HepG2 (cell line): Measurements from ENCODE around the gene MARCHF9. TPM values are rescaled to one million over a fixed set of nuclear protein-coding genes. Genes with fewer than 3 reads are reported as not detected.
A peak's percentile ranks its signal among the peaks of the same experiment; 100 is the strongest.

Experiments used
- ATAC-seq: fragments of 200-7000 bp; cut with Tn5 transposase; 3 replicates; pipeline ENCODE4 v1.9.1; 2020; ENCODE audit warnings: mild to moderate bottlenecking, moderate library complexity
- BruUV-seq: library from RNA; stranded (reverse); fragments of 400-500 nt; replicated peaks from 2 replicates; lab custom pipeline; 2021; lab: Mats Ljungman, UMichigan
- CTCF ChIA-PET: fragments of 300-600 bp; formaldehyde crosslinking; extraction: SDS; loops from one replicate; lab custom pipeline; 2021; ENCODE audit warnings: low total read pairs, inconsistent platforms, low intra/inter-chr PET ratio; lab: Yijun Ruan, JAX
- POLR2A ChIA-PET: fragments of 350-600 bp; sonication (Branson Sonifier 250); formaldehyde crosslinking; loops from one replicate; lab custom pipeline; 2020; ENCODE audit warnings: antibody characterized with exemption, inconsistent platforms; lab: Yijun Ruan, JAX
- DNase-seq: peaks from one replicate; pipeline ENCODE4 v3.0.0-alpha.2; 2015; ENCODE audit warnings: low spot score
- FAIRE-seq: peaks from 3 replicates; lab custom pipeline; 2011; peaks lifted over from hg19 to GRCh38; lab: Jason Lieb, UNC
- H2AFZ ChIP-seq: one replicate; pipeline ENCODE4 v1.6.1; 2011; ENCODE audit warnings: low read length, inconsistent platforms
- H3K27ac ChIP-seq: fragments of 300-600 bp; 3 replicates; pipeline ENCODE4 v1.8.0; 2011; ENCODE audit warnings: mixed run types, mild to moderate bottlenecking, mixed read lengths, low read length, inconsistent platforms; ENCODE audit not compliant: insufficient read depth; ENCODE audit errors: extremely low read length
- H3K27me3 ChIP-seq, 2 experiments: fragments of 200-600 bp in 1 of 2; 2 replicates in 1 of 2; 3 replicates in 1 of 2; pipeline versions ENCODE4 v1.6.0 to v1.8.0; 2011; ENCODE audit warnings: low read length in 2 of 2, mild to moderate bottlenecking in 2 of 2, moderate library complexity in 2 of 2, inconsistent platforms in 1 of 2; ENCODE audit not compliant: insufficient read depth in 2 of 2, control insufficient read depth in 1 of 2
- H3K36me3 ChIP-seq, 2 experiments: fragments of 200-600 bp in 1 of 2; replicated peaks in 1 of 2; 2 replicates in 1 of 2; 3 replicates in 1 of 2; pipeline versions ENCODE4 v1.5.1 to v1.8.0; 2011; ENCODE audit warnings: low read length in 2 of 2, inconsistent platforms in 1 of 2; ENCODE audit not compliant: insufficient read depth in 2 of 2, control insufficient read depth in 1 of 2
- H3K4me1 ChIP-seq: 2 replicates; pipeline ENCODE4 v1.5.1; 2012; ENCODE audit warnings: low read length, inconsistent platforms; ENCODE audit not compliant: insufficient read depth
- H3K4me2 ChIP-seq: 2 replicates; pipeline ENCODE4 v1.6.0; 2011; ENCODE audit warnings: low read depth, low read length, inconsistent platforms
- H3K4me3 ChIP-seq, 3 experiments: fragments of 200-600 bp in 1 of 3; sonication (generic), shearing (Covaris generic) in 1 of 3; replicated peaks in 1 of 3; 2 replicates each; pipeline ENCODE4 v1.5.1; 2011 to 2016; ENCODE audit warnings: low read length in 3 of 3, inconsistent platforms in 2 of 3, low read depth in 2 of 3, mild to moderate bottlenecking in 2 of 3, control low read depth in 1 of 3, mixed read lengths in 1 of 3; ENCODE audit not compliant: insufficient read depth in 1 of 3
- H3K79me2 ChIP-seq: one replicate; pipeline ENCODE4 v1.6.1; 2011; ENCODE audit warnings: low read length, inconsistent platforms; ENCODE audit not compliant: insufficient read depth
- H3K9ac ChIP-seq: 2 replicates; pipeline ENCODE4 v1.6.0; 2011; ENCODE audit warnings: mild to moderate bottlenecking, low read depth, low read length, inconsistent platforms; ENCODE audit not compliant: insufficient read depth
- H3K9me3 ChIP-seq: 2 replicates; pipeline ENCODE4 v1.5.1; 2012; ENCODE audit warnings: mild to moderate bottlenecking, low read length
- H4K20me1 ChIP-seq: 2 replicates; pipeline ENCODE4 v1.6.0; 2011; ENCODE audit warnings: inconsistent platforms, mild to moderate bottlenecking, low read length, moderate library complexity; ENCODE audit not compliant: insufficient read depth
- BRCA1 ChIP-seq: sonication (generic); formaldehyde crosslinking; IDR thresholded peaks from 2 replicates; pipeline ENCODE4 v1.4.0; 2020; ENCODE audit warnings: missing genetic modification reagents
- ETV5 ChIP-seq: IDR thresholded peaks from 2 replicates; pipeline ENCODE4 v1.6.1; 2018; ENCODE audit warnings: missing biosample characterization, missing genetic modification reagents, inconsistent platforms, borderline replicate concordance
- FOXC1 ChIP-seq: sonication (generic); formaldehyde crosslinking; IDR thresholded peaks from 2 replicates; pipeline ENCODE4 v1.8.0; 2022; ENCODE audit warnings: mild to moderate bottlenecking, missing genetic modification reagents, borderline replicate concordance
- HNRNPL ChIP-seq: fragments of 200-400 bp; formaldehyde crosslinking; IDR thresholded peaks from 2 replicates; pipeline ENCODE4 v1.6.1; 2017; ENCODE audit warnings: mild to moderate bottlenecking, low read depth, low read length
- MBD4 ChIP-seq: IDR thresholded peaks from 2 replicates; pipeline ENCODE4 v1.6.1; 2012; ENCODE audit warnings: low read length, inconsistent platforms, borderline replicate concordance
- PAX8 ChIP-seq: sonication (generic); formaldehyde crosslinking; IDR thresholded peaks from 2 replicates; pipeline ENCODE4 v1.8.0; 2022; ENCODE audit warnings: mild to moderate bottlenecking, missing genetic modification reagents, borderline replicate concordance
- RERE ChIP-seq: IDR thresholded peaks from 2 replicates; pipeline ENCODE4 v1.6.1; 2016; ENCODE audit warnings: low read depth, missing genetic modification reagents, missing compliant biosample characterization
- TAF1 ChIP-seq: sonication (generic); formaldehyde crosslinking; IDR thresholded peaks from 2 replicates; pipeline ENCODE4 v1.4.0; 2020; ENCODE audit warnings: missing genetic modification reagents
- TOPORS ChIP-seq: sonication (generic); formaldehyde crosslinking; IDR thresholded peaks from 2 replicates; pipeline ENCODE4 v1.8.0; 2023; ENCODE audit warnings: mild to moderate bottlenecking, missing genetic modification reagents
- ZKSCAN1 ChIP-seq: fragments of 150-350 bp; IDR thresholded peaks from 2 replicates; pipeline ENCODE4 v1.6.1; 2014; ENCODE audit warnings: low read length
- ZNF367 ChIP-seq: sonication (generic); formaldehyde crosslinking; IDR thresholded peaks from 2 replicates; pipeline ENCODE4 v1.4.0; 2020; ENCODE audit warnings: missing genetic modification reagents, borderline replicate concordance
- ZNF468 ChIP-seq: sonication (generic); formaldehyde crosslinking; IDR thresholded peaks from 2 replicates; pipeline ENCODE4 v1.8.0; 2022; ENCODE audit warnings: mild to moderate bottlenecking, moderate library complexity, missing genetic modification reagents
- WGBS: methylation state at CpG from one replicate; pipeline ENCODE4 v1.1.6; 2017; ENCODE audit warnings: low lambda C conversion rate; 5-methylcytosine and 5-hydroxymethylcytosine counted together
- in situ Hi-C: cut with HindIII; loops from 2 replicates; pipeline ENCODE4 v1.10.0; 2017; ENCODE audit warnings: low pct_unique_long_range_greater_than_20kb; ENCODE audit not compliant: extremely low pct_ligation_motif_present
- intact Hi-C: fragments of 100-400 bp; cut with micrococcal nuclease; formaldehyde crosslinking; loops from one replicate; pipeline ENCODE4 v1.10.0; 2022; ENCODE audit not compliant: unreplicated experiment
- polyA plus RNA-seq, 8 experiments: library from polyadenylated mRNA; depleted of rRNA in 3 of 8; stranded (reverse) in 7 of 8; unstranded in 1 of 8; fragments of >200 nt; fragmentation: Illumina TruSeq in 4 of 8; extraction: Trizol in 4 of 8; gene quantifications; 2 replicates each; pipeline versions ENCODE4 v1.2.1 to v1.2.3, GENCODE V29; 2011 to 2016; ENCODE audit warnings: low read depth in 4 of 8, missing spikeins in 1 of 8, mixed read lengths in 1 of 8; ENCODE audit not compliant: insufficient read depth in 1 of 8
- total RNA-seq, 5 experiments: library from RNA; depleted of rRNA; stranded (reverse); fragments of >200 nt; fragmentation: Illumina TruSeq; extraction: Trizol; gene quantifications; 2 replicates each; pipeline ENCODE4 v1.2.3, GENCODE V29; 2016; ENCODE audit warnings: low read depth in 1 of 5
- TF ChIP-seq, protein P1 (sequence below): sonication (generic); formaldehyde crosslinking; IDR thresholded peaks from 2 replicates; pipeline ENCODE4 v1.9.0; 2022; ENCODE audit warnings: missing genetic modification reagents, mild to moderate bottlenecking, borderline replicate concordance

The MARCHF9 gene
- total and polyA plus RNA-seq, 2 of the 13 experiments (the other 11 are each of a cell fraction or from before 2014, with no cell fraction given) = 5.7 to 9.6 TPM

DNA sequence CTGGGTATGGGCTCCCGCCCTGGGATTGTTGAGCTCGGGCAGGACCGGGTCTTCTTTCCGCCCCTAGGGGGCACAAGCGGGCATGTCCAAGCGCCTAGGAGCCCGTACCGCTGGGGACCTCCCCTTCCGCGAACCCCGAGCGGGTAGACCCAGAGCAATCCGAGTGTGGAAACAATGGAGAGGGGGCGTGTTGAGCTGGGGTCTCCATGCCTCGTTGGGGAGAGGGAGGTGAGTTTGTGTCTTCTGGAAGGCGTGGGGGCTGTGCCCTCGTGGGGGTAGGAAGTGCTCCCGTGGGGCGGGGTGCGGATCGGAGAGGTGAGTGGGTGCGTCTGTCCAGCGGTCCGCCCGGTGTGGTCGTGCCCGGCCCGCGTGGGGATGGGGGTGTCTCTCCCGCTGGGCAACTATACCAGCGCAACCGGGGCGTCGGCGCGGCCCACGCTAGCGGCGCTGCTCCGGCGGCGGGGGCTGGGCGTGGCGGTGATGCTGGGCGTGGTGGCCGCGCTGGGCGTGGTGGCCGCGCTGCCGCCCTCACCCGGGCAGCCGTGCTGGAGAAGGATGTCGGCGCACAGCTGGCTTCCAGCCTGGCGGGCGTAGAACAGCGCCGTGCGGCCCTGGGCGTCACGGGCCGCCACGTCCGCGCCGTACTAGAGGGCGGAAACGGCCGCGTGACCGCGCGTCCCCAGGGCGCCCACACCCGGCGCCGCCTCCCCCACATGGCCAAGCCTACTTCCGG lies 28.6 kb upstream of the MARCHF9 start (continued):
- no peak for TF ChIP-seq FOXC1

DNA sequence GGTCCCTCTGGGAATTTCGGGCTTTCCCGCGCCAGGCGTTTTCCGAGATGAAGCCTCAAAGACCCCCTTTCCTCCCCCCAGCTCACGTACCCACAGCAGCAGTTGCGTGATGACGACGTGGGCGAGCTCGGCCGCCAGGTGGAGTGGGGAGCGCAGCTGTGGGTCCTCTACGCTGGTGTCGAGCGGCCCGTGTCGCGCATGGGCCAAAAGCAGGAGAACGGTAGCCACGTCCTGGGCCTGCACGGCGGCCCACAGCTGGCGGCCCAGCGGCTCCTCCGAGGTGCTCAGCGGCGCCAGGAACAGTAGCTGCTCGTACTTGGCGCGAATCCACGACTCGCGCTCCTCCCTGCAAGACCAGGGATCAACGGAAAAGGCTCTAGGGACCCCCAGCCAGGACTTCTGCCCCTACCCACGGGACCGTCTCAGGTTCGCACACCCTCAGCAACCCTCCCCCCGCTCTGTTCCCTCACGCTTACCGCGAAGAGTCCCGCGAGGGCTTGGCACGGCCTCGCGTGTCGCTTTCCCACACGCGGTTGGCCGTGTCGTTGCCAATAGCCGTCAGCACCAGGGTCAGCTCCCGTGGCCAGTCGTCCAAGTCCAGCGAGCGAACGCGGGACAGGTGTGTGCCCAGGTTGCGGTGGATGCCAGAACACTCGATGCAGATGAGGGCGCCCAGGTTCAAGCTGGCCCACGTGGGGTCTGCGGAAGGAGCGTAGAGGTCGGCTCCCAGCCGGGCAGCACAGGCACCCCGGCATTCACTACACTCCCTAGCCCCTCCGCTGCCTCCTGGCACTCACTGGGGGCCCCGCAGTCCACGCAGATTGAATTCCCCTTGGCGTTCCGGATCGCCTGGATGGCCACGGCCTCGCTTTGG lies 27.8 kb upstream of the MARCHF9 start:
- CTCF ChIA-PET = interaction anchor here (1.7 kb wide), 1 partner anchor 8 kb away, joined by 6 read pairs; no protein-coding TSS in a partner anchor
- Histone ChIP-seq H4K20me1 (no peaks in the 10 kb centered on the region), H3K9me3 (no peaks in the 10 kb centered on the region), H3K27me3 (peaks cover 2 to 26% of the 10 kb centered on the region in 2 experiments; a peak in 4 of 5 replicates), H3K79me2 (no peaks in the 10 kb centered on the region), H3K27ac (no peak overlapping the region), H3K4me3 (peak overlapping the region; percentile 81 to 91 (median 89); a peak in 4 of 6 replicates), H2AFZ (no peak overlapping the region), H3K4me1 (0 out of 2 replicates have a peak, but pooled peaks cover 4% of the 10 kb centered on the region), H3K4me2 (peak overlapping the region; percentile 98), H3K36me3 (no peaks in the 10 kb centered on the region), H3K9ac (peak overlapping the region; percentile 52; the same call in 1 of the 2 replicates)
- POLR2A ChIA-PET = interaction anchor here (0.5 to 2.1 kb wide), 4 partner anchors 18 to 216 kb away, joined by 3 to 23 read pairs (median 4); partner anchors contain the start of genes CTDSP2, EEF1AKMT3, METTL1 and TSPAN31
- 82% methylated on average over 49 of the region's 76 CpGs for WGBS
- ATAC-seq = no peak
- no peak for DNase-seq
- no peak for FAIRE-seq
- BruUV-seq = no TSS peak
- in situ Hi-C loops = no loop called here
- intact Hi-C loops = no loop called here
- no peak for TF ChIP-seq BRCA1 (CRISPR knock-in tag)
- no peak for TF ChIP-seq ZNF367 (CRISPR knock-in tag)
- 0 out of 2 replicates have a peak, but pooled peaks have one; percentile 17 for TF ChIP-seq HNRNPL
- TF ChIP-seq ZKSCAN1 = no peak
- TF ChIP-seq PAX8 = no peak
- no peak for TF ChIP-seq RERE
- TF ChIP-seq ETV5 (CRISPR knock-in tag) = 0 out of 2 replicates have a peak, but pooled peaks have one; percentile 2
- 0 out of 2 replicates have a peak, but pooled peaks have one; percentile 6 for TF ChIP-seq TAF1
- 0 out of 2 replicates have a peak, but pooled peaks have one; percentile 2 for TF ChIP-seq TOPORS (CRISPR knock-in tag)
- TF ChIP-seq MBD4 = no peak
- no peak for TF ChIP-seq ZNF468 (CRISPR knock-in tag)
- TF ChIP-seq, protein P1, sequence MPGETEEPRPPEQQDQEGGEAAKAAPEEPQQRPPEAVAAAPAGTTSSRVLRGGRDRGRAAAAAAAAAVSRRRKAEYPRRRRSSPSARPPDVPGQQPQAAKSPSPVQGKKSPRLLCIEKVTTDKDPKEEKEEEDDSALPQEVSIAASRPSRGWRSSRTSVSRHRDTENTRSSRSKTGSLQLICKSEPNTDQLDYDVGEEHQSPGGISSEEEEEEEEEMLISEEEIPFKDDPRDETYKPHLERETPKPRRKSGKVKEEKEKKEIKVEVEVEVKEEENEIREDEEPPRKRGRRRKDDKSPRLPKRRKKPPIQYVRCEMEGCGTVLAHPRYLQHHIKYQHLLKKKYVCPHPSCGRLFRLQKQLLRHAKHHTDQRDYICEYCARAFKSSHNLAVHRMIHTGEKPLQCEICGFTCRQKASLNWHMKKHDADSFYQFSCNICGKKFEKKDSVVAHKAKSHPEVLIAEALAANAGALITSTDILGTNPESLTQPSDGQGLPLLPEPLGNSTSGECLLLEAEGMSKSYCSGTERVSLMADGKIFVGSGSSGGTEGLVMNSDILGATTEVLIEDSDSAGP (CRISPR knock-in tag) = no peak
